HEK293 (cell line): ENCODE measurements around the gene NNMT.

ENCODE experiments used
- CTCF ChIA-PET: fragments of 350-600 bp; formaldehyde crosslinking; extraction: SDS; loops from one replicate; lab custom pipeline; 2021; ENCODE audit warnings: antibody characterized with exemption; lab: Yijun Ruan, JAX
- POLR2A ChIA-PET: fragments of 300-600 bp; formaldehyde crosslinking; extraction: SDS; loops from one replicate; lab custom pipeline; 2020; ENCODE audit warnings: antibody characterized with exemption, inconsistent platforms; lab: Yijun Ruan, JAX
- H3K27ac ChIP-seq: fragments of 200-500 bp; sonication (Bioruptor generic); 2 replicates; pipeline ENCODE4 v1.5.1; 2014; ENCODE audit warnings: low read depth, low read length, control low read depth, inconsistent platforms; ENCODE audit errors: extremely low read depth
- H3K36me3 ChIP-seq, 2 experiments: fragments of 200-500 bp in 1 of 2; sonication (Bioruptor generic) in 1 of 2; 1 replicate in 1 of 2; 2 replicates in 1 of 2; pipeline ENCODE4 v1.5.1; 2014 to 2017; ENCODE audit warnings: inconsistent platforms in 2 of 2, low read length in 2 of 2; ENCODE audit not compliant: control insufficient read depth in 2 of 2, insufficient read depth in 1 of 2
- H3K4me1 ChIP-seq: fragments of 200-500 bp; sonication (Bioruptor generic); 2 replicates; pipeline ENCODE4 v1.5.1; 2014; ENCODE audit warnings: mild to moderate bottlenecking, low read length, inconsistent platforms; ENCODE audit not compliant: control insufficient read depth, insufficient read depth
- H3K4me3 ChIP-seq: 2 replicates; pipeline ENCODE4 v1.5.1; 2011; ENCODE audit warnings: low read depth, mild to moderate bottlenecking, control low read depth, low read length, moderate library complexity
- H3K9me3 ChIP-seq: fragments of 200-500 bp; sonication (Bioruptor generic); 2 replicates; pipeline ENCODE4 v1.5.1; 2014; ENCODE audit warnings: low read depth, low read length, inconsistent platforms; ENCODE audit not compliant: control insufficient read depth, insufficient read depth
- HOXA7 ChIP-seq: sonication (generic); formaldehyde crosslinking; IDR thresholded peaks from 2 replicates; pipeline ENCODE4 v1.8.1; 2022; ENCODE audit warnings: missing genetic modification reagents, borderline replicate concordance
- HOXC10 ChIP-seq: sonication (generic); formaldehyde crosslinking; IDR thresholded peaks from 2 replicates; pipeline ENCODE4 v1.8.1; 2023; ENCODE audit warnings: mild to moderate bottlenecking, missing genetic modification reagents
- KLF1 ChIP-seq: fragments of 450-650 bp; formaldehyde crosslinking; IDR thresholded peaks from 2 replicates; pipeline ENCODE4 v1.5.1; 2016; ENCODE audit warnings: missing biosample characterization, missing genetic modification characterization
- MZF1 ChIP-seq: fragments of 450-650 bp; formaldehyde crosslinking; IDR thresholded peaks from 2 replicates; pipeline ENCODE4 v1.5.1; 2017; ENCODE audit warnings: missing biosample characterization, missing genetic modification characterization, borderline replicate concordance
- OSR2 ChIP-seq: fragments of 450-650 bp; formaldehyde crosslinking; IDR thresholded peaks from 2 replicates; pipeline ENCODE4 v1.5.1; 2016; ENCODE audit warnings: missing biosample characterization, missing genetic modification characterization
- RBAK ChIP-seq: fragments of 450-650 bp; formaldehyde crosslinking; IDR thresholded peaks from 2 replicates; pipeline ENCODE4 v1.5.1; 2016; ENCODE audit warnings: missing biosample characterization, missing genetic modification characterization
- ZFP41 ChIP-seq: fragments of 450-650 bp; formaldehyde crosslinking; IDR thresholded peaks from 2 replicates; pipeline ENCODE4 v1.5.1; 2016; ENCODE audit warnings: missing biosample characterization, missing genetic modification characterization, borderline replicate concordance
- ZNF140 ChIP-seq: fragments of 450-650 bp; formaldehyde crosslinking; IDR thresholded peaks from 2 replicates; pipeline ENCODE4 v1.5.1; 2016; ENCODE audit warnings: missing biosample characterization, missing genetic modification characterization
- ZNF211 ChIP-seq: fragments of 450-650 bp; formaldehyde crosslinking; IDR thresholded peaks from 2 replicates; pipeline ENCODE4 v1.5.1; 2016; ENCODE audit warnings: low read depth, missing biosample characterization, missing genetic modification characterization
- ZNF214 ChIP-seq: fragments of 450-650 bp; formaldehyde crosslinking; IDR thresholded peaks from 2 replicates; pipeline ENCODE4 v1.5.1; 2017; ENCODE audit warnings: missing biosample characterization, mild to moderate bottlenecking, missing genetic modification characterization, borderline replicate concordance
- ZNF302 ChIP-seq: fragments of 450-650 bp; formaldehyde crosslinking; IDR thresholded peaks from 2 replicates; pipeline ENCODE4 v1.5.1; 2016; ENCODE audit warnings: missing biosample characterization, missing genetic modification characterization, low read depth
- ZNF341 ChIP-seq: fragments of 450-650 bp; formaldehyde crosslinking; IDR thresholded peaks from 2 replicates; pipeline ENCODE4; 2016; ENCODE audit warnings: low read depth, missing biosample characterization, missing genetic modification characterization
- ZNF521 ChIP-seq: fragments of 450-650 bp; formaldehyde crosslinking; IDR thresholded peaks from 2 replicates; pipeline ENCODE4 v1.5.1; 2017; ENCODE audit warnings: missing biosample characterization, mild to moderate bottlenecking, missing genetic modification characterization
- ZNF530 ChIP-seq: fragments of 450-650 bp; formaldehyde crosslinking; IDR thresholded peaks from 2 replicates; pipeline ENCODE4 v1.5.1; 2016; ENCODE audit warnings: low read depth, missing biosample characterization, missing genetic modification characterization
- ZNF660 ChIP-seq: fragments of 450-650 bp; IDR thresholded peaks from 2 replicates; pipeline ENCODE4 v1.5.1; 2018; ENCODE audit warnings: missing biosample characterization, mild to moderate bottlenecking, missing genetic modification characterization
- ZNF830 ChIP-seq: fragments of 450-650 bp; IDR thresholded peaks from 2 replicates; pipeline ENCODE4 v1.5.0; 2018; ENCODE audit warnings: missing biosample characterization, missing genetic modification characterization, low read depth, mild to moderate bottlenecking, moderate library complexity
- TF ChIP-seq, protein P1 (sequence below): fragments of 450-650 bp; formaldehyde crosslinking; IDR thresholded peaks from 2 replicates; pipeline ENCODE4 v1.5.1; 2016; ENCODE audit warnings: missing biosample characterization, missing genetic modification characterization
- TF ChIP-seq, protein P2 (sequence below): fragments of 450-650 bp; formaldehyde crosslinking; IDR thresholded peaks from 2 replicates; pipeline ENCODE4 v1.5.1; 2016; ENCODE audit warnings: missing biosample characterization, missing genetic modification characterization

The NNMT gene

DNA sequence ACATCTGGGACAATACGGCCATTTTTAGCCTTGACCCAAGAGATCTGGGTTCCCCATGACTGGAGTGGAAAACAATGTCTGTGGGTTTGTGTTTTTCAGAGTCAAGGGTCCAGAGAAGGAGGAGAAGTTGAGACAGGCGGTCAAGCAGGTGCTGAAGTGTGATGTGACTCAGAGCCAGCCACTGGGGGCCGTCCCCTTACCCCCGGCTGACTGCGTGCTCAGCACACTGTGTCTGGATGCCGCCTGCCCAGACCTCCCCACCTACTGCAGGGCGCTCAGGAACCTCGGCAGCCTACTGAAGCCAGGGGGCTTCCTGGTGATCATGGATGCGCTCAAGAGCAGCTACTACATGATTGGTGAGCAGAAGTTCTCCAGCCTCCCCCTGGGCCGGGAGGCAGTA, 15.7 kb downstream of the NNMT start:
- Histone ChIP-seq H3K4me1 (no peaks in the 10 kb centered on the region), H3K27ac (no peak overlapping the region), H3K9me3 (no peaks in the 10 kb centered on the region), H3K4me3 (no peak overlapping the region), H3K36me3 (no peaks in the 10 kb centered on the region)
- TF ChIP-seq ZNF140 (tag by site-specific recombination) = no peak
- no peak for TF ChIP-seq HOXA7 (CRISPR knock-in tag)
- TF ChIP-seq ZNF214 = no peak
- no peak for TF ChIP-seq ZNF660
- TF ChIP-seq KLF1 (tag by site-specific recombination) = no peak
- no peak for TF ChIP-seq ZFP41 (tag by site-specific recombination)
- ChIA-PET CTCF (interaction anchor here (1.4 kb wide), 1 partner anchor 31 kb away, joined by 4 read pairs; no protein-coding TSS in a partner anchor), POLR2A (no interaction called here)

DNA sequence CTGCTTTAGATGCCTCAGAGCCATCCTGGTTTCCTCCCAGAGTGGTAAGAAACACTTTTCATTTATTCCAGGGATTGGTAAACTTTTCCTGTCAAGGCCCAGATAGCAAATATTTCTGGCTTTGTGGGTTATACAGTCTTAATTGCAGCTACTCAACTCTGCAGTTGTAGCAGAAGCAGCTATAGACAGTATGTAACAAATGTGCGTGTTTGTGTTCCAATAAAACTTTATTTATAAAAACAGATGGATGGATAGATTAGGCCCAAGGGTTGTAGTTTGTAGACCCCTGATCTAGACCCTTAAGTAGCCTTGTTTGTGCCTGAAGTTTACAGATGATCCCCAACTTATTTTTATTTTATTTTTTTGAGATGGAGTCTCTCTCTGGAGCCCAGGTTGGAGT, 17.9 kb downstream of the NNMT start:
- H3K36me3 ChIP-seq = no peaks in the 10 kb centered on the region
- H3K4me3 ChIP-seq = no peak overlapping the region
- H3K4me1 ChIP-seq = no peaks in the 10 kb centered on the region
- ChIA-PET POLR2A (no interaction called here), CTCF (interaction anchor here (1.4 kb wide), 1 partner anchor 27 kb away, joined by 6 read pairs; no protein-coding TSS in a partner anchor)
- no peak overlapping the region for H3K27ac ChIP-seq
- TF ChIP-seq ZNF341 = no peak
- TF ChIP-seq, all 188 proteins: peak for 0
- H3K9me3 ChIP-seq = no peaks in the 10 kb centered on the region

DNA sequence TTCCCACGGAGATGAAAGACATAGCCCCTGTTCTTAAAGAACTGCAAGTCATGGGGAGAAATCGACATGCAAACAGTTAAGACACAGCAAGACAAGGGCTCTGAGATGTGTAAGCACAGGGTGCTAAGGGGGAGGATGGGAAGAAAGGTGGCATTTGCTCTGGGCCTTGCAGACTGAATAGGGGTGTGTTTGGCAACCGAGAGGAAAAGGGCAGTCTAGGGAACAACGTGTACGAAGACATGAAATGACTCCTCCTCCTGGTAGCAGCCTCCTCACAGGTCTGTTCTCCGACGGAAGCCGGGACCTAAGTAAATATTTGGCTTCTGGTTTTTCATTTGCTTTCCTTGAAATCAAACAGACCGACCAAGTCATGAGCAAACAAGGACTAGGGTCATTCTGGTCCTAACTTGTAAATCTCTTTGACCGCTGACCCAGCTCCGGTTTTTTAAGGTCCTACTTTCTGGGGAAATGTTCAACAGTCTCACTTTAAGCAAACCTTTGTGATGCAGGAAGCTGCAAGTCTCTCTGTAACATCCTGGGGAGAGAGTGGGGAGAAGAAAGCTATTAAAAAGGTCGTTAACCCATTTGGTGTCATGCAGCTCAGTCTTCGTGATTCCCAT, 19.7 kb downstream of the NNMT start:
- ChIA-PET POLR2A (no interaction called here), CTCF (no interaction called here)
- Histone ChIP-seq H3K4me1 (no peaks in the 10 kb centered on the region), H3K4me3 (no peak overlapping the region), H3K9me3 (no peaks in the 10 kb centered on the region), H3K36me3 (no peaks in the 10 kb centered on the region), H3K27ac (no peak overlapping the region)
- TF ChIP-seq, protein P1, sequence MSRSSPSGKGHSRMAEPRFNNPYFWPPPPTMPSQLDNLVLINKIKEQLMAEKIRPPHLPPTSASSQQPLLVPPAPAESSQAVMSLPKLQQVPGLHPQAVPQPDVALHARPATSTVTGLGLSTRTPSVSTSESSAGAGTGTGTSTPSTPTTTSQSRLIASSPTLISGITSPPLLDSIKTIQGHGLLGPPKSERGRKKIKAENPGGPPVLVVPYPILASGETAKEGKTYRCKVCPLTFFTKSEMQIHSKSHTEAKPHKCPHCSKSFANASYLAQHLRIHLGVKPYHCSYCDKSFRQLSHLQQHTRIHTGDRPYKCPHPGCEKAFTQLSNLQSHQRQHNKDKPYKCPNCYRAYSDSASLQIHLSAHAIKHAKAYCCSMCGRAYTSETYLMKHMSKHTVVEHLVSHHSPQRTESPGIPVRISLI = no peak
- TF ChIP-seq ZNF211 (tag by site-specific recombination) (no peak), RBAK (tag by site-specific recombination) (no peak), ZNF302 (no peak), ZNF830 (no peak), HOXC10 (no peak), ZNF530 (tag by site-specific recombination) (no peak), OSR2 (tag by site-specific recombination) (no peak), MZF1 (tag by site-specific recombination) (no peak), ZNF521 (no peak)
- TF ChIP-seq, protein P2, sequence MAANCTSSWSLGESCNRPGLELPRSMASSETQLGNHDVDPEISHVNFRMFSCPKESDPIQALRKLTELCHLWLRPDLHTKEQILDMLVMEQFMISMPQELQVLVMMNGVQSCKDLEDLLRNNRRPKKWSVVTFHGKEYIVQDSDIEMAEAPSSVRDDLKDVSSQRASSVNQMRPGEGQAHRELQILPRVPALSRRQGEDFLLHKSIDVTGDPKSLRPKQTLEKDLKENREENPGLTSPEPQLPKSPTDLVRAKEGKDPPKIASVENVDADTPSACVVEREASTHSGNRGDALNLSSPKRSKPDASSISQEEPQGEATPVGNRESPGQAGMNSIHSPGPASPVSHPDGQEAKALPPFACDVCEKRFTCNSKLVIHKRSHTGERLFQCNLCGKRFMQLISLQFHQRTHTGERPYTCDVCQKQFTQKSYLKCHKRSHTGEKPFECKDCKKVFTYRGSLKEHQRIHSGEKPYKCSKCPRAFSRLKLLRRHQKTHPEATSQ (tag by site-specific recombination) = no peak
